ENCODE measurements around the gene MYMK.

Gene MYMK

DNA sequence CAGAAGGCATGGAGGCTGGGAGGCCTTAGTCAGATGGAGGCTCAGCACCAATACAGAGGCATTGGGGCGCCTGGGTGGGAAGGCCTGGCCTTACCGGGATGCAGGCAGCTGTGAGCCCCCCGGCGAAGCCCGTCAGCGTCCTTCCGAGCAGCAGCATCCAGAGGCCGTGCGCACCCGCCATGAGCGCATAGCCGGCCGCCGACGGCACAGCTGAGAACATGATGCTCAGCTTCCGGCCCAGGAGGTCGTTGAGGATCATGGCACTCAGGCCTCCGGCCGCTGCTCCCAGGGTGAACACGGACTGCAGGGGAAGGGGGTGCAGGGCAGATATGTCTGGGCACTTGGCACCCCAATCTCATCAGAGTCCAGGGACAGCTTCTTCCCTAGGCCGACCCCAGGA, 47.8 kb downstream of the MYMK start:
- peaks cover 1 to 40% (median 18%) of the 10 kb centered on the region in 5 donors for H3K4me1 ChIP-seq (ENCODE audit: control insufficient read depth in 5 of 5, insufficient read depth in 5 of 5, low read length in 5 of 5)
- H3K27me3 ChIP-seq (ENCODE audit: control insufficient read depth in 5 of 5, insufficient read depth in 4 of 5, low read length in 5 of 5), result no peaks in the 10 kb centered on the region
- H3K27ac ChIP-seq (ENCODE audit: low read depth, low read length), result no peak overlapping the region
- no peak overlapping the region for H3K9ac ChIP-seq (ENCODE audit: low read length in 5 of 5)
- no peaks in the 10 kb centered on the region for H3K9me3 ChIP-seq (ENCODE audit: control insufficient read depth in 5 of 5, low read length in 5 of 5)
- H3K4me3 ChIP-seq (ENCODE audit: low read depth in 1 of 5, low read length in 5 of 5), result no peak overlapping the region
- peaks cover 0 to 19% (median 13%) of the 10 kb centered on the region in 5 donors for H3K36me3 ChIP-seq (ENCODE audit: control insufficient read depth in 5 of 5, insufficient read depth in 5 of 5, low read length in 5 of 5)

DNA sequence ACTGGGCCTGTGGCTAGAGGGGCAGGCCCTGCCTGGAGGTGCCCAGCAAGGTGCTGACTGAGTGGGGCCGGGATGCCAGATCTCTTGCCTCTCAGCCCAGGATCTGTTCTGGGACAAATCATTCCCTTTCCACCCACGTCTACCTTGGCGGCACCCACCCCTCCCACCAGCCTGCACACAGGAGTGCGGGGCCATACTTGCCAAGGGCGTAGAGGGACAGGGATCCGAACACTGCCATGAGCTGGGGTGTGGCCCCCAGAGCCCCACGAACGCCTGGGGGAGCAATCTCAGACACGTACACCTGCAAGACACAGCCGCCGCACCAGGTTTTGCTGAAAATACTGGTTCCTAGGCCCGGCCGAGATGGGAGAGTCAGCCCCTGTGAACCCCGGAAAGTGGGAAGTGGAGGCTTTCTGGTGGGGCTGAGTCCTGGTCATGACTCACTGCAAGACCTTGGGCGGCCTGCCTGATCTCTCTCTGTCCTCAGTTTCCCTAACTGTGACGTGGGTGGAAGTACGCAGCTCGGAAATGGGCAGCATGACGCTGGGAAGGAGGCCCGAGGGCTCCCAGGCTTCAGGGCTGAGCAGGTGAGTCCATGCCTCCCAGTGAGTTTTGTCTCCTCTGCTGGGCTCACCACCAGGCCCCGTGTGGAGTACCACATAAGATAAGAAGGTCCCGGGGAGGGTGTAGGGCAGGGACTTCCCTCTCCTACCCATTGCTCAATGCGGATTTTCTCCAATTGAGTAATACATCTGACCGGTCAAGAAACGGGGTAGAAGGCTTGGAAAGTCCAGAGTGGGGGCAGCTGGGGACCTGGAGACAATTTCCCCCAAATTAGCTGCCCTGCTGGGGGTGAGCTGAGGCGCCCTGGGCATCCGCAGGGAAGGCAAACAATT, 48.5 kb downstream of the MYMK start:
- Histone ChIP-seq H3K9me3 (ENCODE audit: control insufficient read depth in 5 of 5, low read length in 5 of 5) (no peaks in the 10 kb centered on the region), H3K36me3 (ENCODE audit: control insufficient read depth in 5 of 5, insufficient read depth in 5 of 5, low read length in 5 of 5) (peaks cover 0 to 19% (median 13%) of the 10 kb centered on the region in 5 donors), H3K27me3 (ENCODE audit: control insufficient read depth in 5 of 5, insufficient read depth in 4 of 5, low read length in 5 of 5) (no peaks in the 10 kb centered on the region), H3K4me1 (ENCODE audit: control insufficient read depth in 5 of 5, insufficient read depth in 5 of 5, low read length in 5 of 5) (peaks cover 1 to 46% (median 22%) of the 10 kb centered on the region in 5 donors), H3K4me3 (ENCODE audit: low read depth in 1 of 5, low read length in 5 of 5) (no peak overlapping the region), H3K9ac (ENCODE audit: low read length in 5 of 5) (no peak overlapping the region), H3K27ac (ENCODE audit: low read depth, low read length) (no peak overlapping the region)

DNA sequence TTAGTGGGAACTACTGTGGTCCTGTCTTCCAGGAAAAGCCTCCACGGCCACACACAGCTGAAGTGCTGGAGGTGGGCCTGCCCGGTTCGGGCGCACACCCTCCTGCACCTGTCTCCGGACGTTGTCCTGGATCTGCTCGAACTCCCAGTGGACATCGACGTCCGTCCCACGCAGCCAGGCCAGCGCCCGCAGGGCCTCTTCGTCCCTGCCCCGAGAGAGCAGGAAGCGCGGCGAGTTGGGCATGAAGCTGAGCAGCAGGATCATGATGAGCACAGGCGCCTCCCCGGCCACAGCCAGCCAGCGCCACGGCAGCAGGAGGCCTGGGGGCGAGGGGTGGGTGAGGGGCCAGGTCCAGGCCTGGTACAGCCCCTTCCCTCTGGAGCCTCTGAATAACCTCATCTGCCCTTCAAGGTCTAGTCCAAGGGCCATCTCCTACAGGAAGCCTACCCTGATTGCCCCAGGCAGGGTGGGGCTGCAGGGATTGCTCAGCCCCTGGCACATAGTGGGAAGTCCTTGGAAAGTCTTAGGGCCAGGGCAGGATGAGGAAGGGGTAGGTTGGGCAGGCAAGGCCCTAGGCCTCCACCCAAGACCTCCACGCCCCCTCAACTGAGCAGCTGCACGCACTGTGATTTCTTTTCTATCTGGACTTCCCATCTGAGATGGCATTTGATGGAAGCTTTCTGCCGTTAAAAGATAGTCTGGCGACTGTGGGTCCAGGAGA, 49.3 kb downstream of the MYMK start:
- no peaks in the 10 kb centered on the region for H3K27me3 ChIP-seq (ENCODE audit: control insufficient read depth in 5 of 5, insufficient read depth in 4 of 5, low read length in 5 of 5)
- peaks cover 0 to 19% (median 13%) of the 10 kb centered on the region in 5 donors for H3K36me3 ChIP-seq (ENCODE audit: control insufficient read depth in 5 of 5, insufficient read depth in 5 of 5, low read length in 5 of 5)
- no peak overlapping the region for H3K9ac ChIP-seq (ENCODE audit: low read length in 5 of 5)
- H3K4me1 ChIP-seq (ENCODE audit: control insufficient read depth in 5 of 5, insufficient read depth in 5 of 5, low read length in 5 of 5), result peaks cover 1 to 55% (median 30%) of the 10 kb centered on the region in 5 donors
- no peak overlapping the region for H3K27ac ChIP-seq (ENCODE audit: low read depth, low read length)
- H3K4me3 ChIP-seq (ENCODE audit: low read depth in 1 of 5, low read length in 5 of 5), result no peak overlapping the region
- H3K9me3 ChIP-seq (ENCODE audit: control insufficient read depth in 5 of 5, low read length in 5 of 5), result no peaks in the 10 kb centered on the region

DNA sequence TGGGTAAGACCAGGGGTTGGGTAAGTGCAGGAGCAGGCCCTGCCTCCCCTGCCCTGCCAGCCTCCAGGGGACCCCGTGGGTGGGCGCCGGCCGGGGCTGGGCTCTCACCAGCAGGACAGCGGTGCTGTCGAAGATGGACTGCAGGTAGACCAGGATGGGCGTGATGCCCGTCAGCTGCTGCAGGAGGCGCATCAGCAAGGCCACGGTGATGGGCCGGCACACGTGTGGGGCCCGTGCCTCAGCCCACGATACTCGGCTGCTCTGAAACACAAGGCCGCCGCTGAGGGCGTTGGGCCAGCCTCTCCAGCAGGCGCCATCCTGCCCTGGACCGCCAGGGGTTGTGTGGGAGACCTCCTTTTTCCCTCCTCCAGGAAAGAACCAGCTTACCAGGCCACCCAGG, 49.9 kb downstream of the MYMK start:
- Histone ChIP-seq H3K4me1 (ENCODE audit: control insufficient read depth in 5 of 5, insufficient read depth in 5 of 5, low read length in 5 of 5) (peaks cover 1 to 57% (median 31%) of the 10 kb centered on the region in 5 donors), H3K36me3 (ENCODE audit: control insufficient read depth in 5 of 5, insufficient read depth in 5 of 5, low read length in 5 of 5) (peaks cover 0 to 19% (median 13%) of the 10 kb centered on the region in 5 donors), H3K9me3 (ENCODE audit: control insufficient read depth in 5 of 5, low read length in 5 of 5) (no peaks in the 10 kb centered on the region), H3K27me3 (ENCODE audit: control insufficient read depth in 5 of 5, insufficient read depth in 4 of 5, low read length in 5 of 5) (no peaks in the 10 kb centered on the region), H3K4me3 (ENCODE audit: low read depth in 1 of 5, low read length in 5 of 5) (no peak overlapping the region), H3K9ac (ENCODE audit: low read length in 5 of 5) (no peak overlapping the region), H3K27ac (ENCODE audit: low read depth, low read length) (no peak overlapping the region)

- Histone ChIP-seq H3K4me3 (ENCODE audit: low read depth in 1 of 5, low read length in 5 of 5) (no peak overlapping the region), H3K36me3 (ENCODE audit: control insufficient read depth in 5 of 5, insufficient read depth in 5 of 5, low read length in 5 of 5) (peaks cover 0 to 19% (median 13%) of the 10 kb centered on the region in 5 donors), H3K4me1 (ENCODE audit: control insufficient read depth in 5 of 5, insufficient read depth in 5 of 5, low read length in 5 of 5) (peaks cover 0 to 51% (median 27%) of the 10 kb centered on the region in 5 donors), H3K27ac (ENCODE audit: low read depth, low read length) (no peak overlapping the region), H3K27me3 (ENCODE audit: control insufficient read depth in 5 of 5, insufficient read depth in 4 of 5, low read length in 5 of 5) (no peaks in the 10 kb centered on the region), H3K9ac (ENCODE audit: low read length in 5 of 5) (no peak overlapping the region), H3K9me3 (ENCODE audit: control insufficient read depth in 5 of 5, low read length in 5 of 5) (no peaks in the 10 kb centered on the region)
These were observed 50.5 kb downstream of the MYMK start for GRCh38 chr9:133474215-133474614.

DNA sequence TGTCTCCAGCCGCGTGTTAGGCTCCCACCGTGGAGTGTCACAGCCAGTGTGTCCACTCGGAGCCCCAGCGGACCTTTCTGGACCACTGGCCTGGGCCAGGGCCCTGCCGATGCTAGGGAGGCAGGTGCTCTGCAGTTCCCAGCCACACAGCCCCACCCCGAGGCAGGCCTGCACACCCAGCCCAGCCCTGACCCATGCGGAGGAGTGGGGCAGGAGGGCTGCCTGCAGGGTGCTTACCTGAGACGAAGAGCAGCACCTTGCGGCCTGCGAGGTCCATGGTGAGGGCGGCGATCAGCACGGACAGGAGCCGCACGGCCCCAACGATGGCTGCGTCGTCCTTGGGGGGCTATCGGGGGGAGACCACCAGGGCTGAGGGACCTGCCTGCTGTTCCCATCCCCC, 51.0 kb downstream of the MYMK start:
- H3K9me3 ChIP-seq (ENCODE audit: control insufficient read depth in 5 of 5, low read length in 5 of 5), result no peaks in the 10 kb centered on the region
- H3K4me3 ChIP-seq (ENCODE audit: low read depth in 1 of 5, low read length in 5 of 5), result no peak overlapping the region
- H3K27me3 ChIP-seq (ENCODE audit: control insufficient read depth in 5 of 5, insufficient read depth in 4 of 5, low read length in 5 of 5), result no peaks in the 10 kb centered on the region
- peaks cover 0 to 47% (median 23%) of the 10 kb centered on the region in 5 donors for H3K4me1 ChIP-seq (ENCODE audit: control insufficient read depth in 5 of 5, insufficient read depth in 5 of 5, low read length in 5 of 5)
- no peak overlapping the region for H3K27ac ChIP-seq (ENCODE audit: low read depth, low read length)
- H3K9ac ChIP-seq (ENCODE audit: low read length in 5 of 5), result no peak overlapping the region
- peaks cover 0 to 23% (median 13%) of the 10 kb centered on the region in 5 donors for H3K36me3 ChIP-seq (ENCODE audit: control insufficient read depth in 5 of 5, insufficient read depth in 5 of 5, low read length in 5 of 5)

GRCh38 chr9:133472753-133473378, 51.9 kb downstream of the MYMK start:
- Histone ChIP-seq H3K4me3 (ENCODE audit: low read depth in 1 of 5, low read length in 5 of 5) (no peak overlapping the region), H3K27ac (ENCODE audit: low read depth, low read length) (no peak overlapping the region), H3K36me3 (ENCODE audit: control insufficient read depth in 5 of 5, insufficient read depth in 5 of 5, low read length in 5 of 5) (peaks cover 0 to 25% (median 13%) of the 10 kb centered on the region in 5 donors), H3K27me3 (ENCODE audit: control insufficient read depth in 5 of 5, insufficient read depth in 4 of 5, low read length in 5 of 5) (no peaks in the 10 kb centered on the region), H3K9me3 (ENCODE audit: control insufficient read depth in 5 of 5, low read length in 5 of 5) (no peaks in the 10 kb centered on the region), H3K4me1 (ENCODE audit: control insufficient read depth in 5 of 5, insufficient read depth in 5 of 5, low read length in 5 of 5) (peaks cover 0 to 38% (median 18%) of the 10 kb centered on the region in 5 donors), H3K9ac (ENCODE audit: low read length in 5 of 5) (no peak overlapping the region)

DNA sequence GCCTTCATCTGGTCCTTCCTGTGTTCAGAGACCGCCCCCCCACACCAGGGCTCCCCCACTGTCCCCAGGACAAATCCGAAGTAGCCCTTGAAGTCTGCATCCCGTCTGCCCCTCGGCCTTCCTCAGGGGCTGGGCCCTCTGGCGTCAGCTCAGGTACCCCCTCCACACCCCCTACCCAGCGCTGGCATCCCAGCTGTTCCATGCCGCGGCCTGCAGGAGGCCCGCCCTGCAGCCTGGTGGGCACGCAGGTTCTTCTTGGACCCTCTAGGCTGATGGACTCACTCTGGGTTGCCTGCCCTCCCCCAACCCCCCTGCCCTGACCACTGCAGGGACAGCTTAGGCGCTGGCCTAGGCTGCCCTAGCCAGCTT, 52.5 kb downstream of the MYMK start:
- Histone ChIP-seq H3K9ac (ENCODE audit: low read length in 5 of 5) (no peak overlapping the region), H3K36me3 (ENCODE audit: control insufficient read depth in 5 of 5, insufficient read depth in 5 of 5, low read length in 5 of 5) (peaks cover 0 to 25% (median 13%) of the 10 kb centered on the region in 5 donors), H3K4me3 (ENCODE audit: low read depth in 1 of 5, low read length in 5 of 5) (no peak overlapping the region)

GRCh38 chr9:133471551-133472276, 53.0 kb downstream of the MYMK start:
- no peak overlapping the region for H3K9ac ChIP-seq (ENCODE audit: low read length in 5 of 5)
- no peaks in the 10 kb centered on the region for H3K9me3 ChIP-seq (ENCODE audit: control insufficient read depth in 5 of 5, low read length in 5 of 5)
- H3K4me1 ChIP-seq (ENCODE audit: control insufficient read depth in 5 of 5, insufficient read depth in 5 of 5, low read length in 5 of 5), result peaks cover 0 to 27% (median 17%) of the 10 kb centered on the region in 5 donors
- H3K27me3 ChIP-seq (ENCODE audit: control insufficient read depth in 5 of 5, insufficient read depth in 4 of 5, low read length in 5 of 5), result no peaks in the 10 kb centered on the region
- H3K4me3 ChIP-seq (ENCODE audit: low read depth in 1 of 5, low read length in 5 of 5), result no peak overlapping the region
- no peak overlapping the region for H3K27ac ChIP-seq (ENCODE audit: low read depth, low read length)
- peaks cover 0 to 25% (median 13%) of the 10 kb centered on the region in 5 donors for H3K36me3 ChIP-seq (ENCODE audit: control insufficient read depth in 5 of 5, insufficient read depth in 5 of 5, low read length in 5 of 5)

More for the DNA sequence above, 52.5 kb downstream of the MYMK start:
- Histone ChIP-seq H3K9me3 (ENCODE audit: control insufficient read depth in 5 of 5, low read length in 5 of 5) (no peaks in the 10 kb centered on the region), H3K27ac (ENCODE audit: low read depth, low read length) (no peak overlapping the region), H3K4me1 (ENCODE audit: control insufficient read depth in 5 of 5, insufficient read depth in 5 of 5, low read length in 5 of 5) (peaks cover 0 to 32% (median 18%) of the 10 kb centered on the region in 5 donors), H3K27me3 (ENCODE audit: control insufficient read depth in 5 of 5, insufficient read depth in 4 of 5, low read length in 5 of 5) (no peaks in the 10 kb centered on the region)

Measured in subcutaneous abdominal adipose tissue (tissue), 5 donors.